K562 (cell line): ENCODE measurements around the gene MBL2. TPM values are rescaled to one million over a fixed set of nuclear protein-coding genes. Genes with fewer than 3 reads are reported as not detected.

Experiments used
- ATAC-seq: fragments of 200-7000 bp; cut with Tn5 transposase; 3 replicates; pipeline ENCODE4 v1.9.1; 2020; ENCODE audit warnings: moderate library complexity
- BruUV-seq: library from RNA; stranded (reverse); fragments of 400-500 nt; replicated peaks from 2 replicates; lab custom pipeline; 2021; lab: Mats Ljungman, UMichigan
- CTCF ChIA-PET: fragments of 300-600 bp; formaldehyde crosslinking; extraction: SDS; loops from one replicate; lab custom pipeline; 2021; ENCODE audit warnings: low intra/inter-chr PET ratio; lab: Yijun Ruan, JAX
- POLR2A ChIA-PET: fragments of 300-600, 350-650 bp; sonication (Branson Sonifier 250); formaldehyde crosslinking; extraction: SDS; loops from one replicate; lab custom pipeline; 2021; ENCODE audit warnings: antibody characterized with exemption, inconsistent platforms; lab: Yijun Ruan, JAX
- DNase-seq, 4 experiments: peaks; one replicate each; pipeline versions ENCODE4 v3.0.0 to v3.0.0-alpha.2; 2011 to 2018; ENCODE audit warnings: low spot score in 3 of 4, mixed read lengths in 3 of 4; ENCODE audit errors: extremely low read depth in 1 of 4
- FAIRE-seq: peaks from 2 replicates; lab custom pipeline; 2011; peaks lifted over from hg19 to GRCh38; lab: Jason Lieb, UNC
- H2AFZ ChIP-seq: 2 replicates; pipeline ENCODE4 v1.6.0; 2011; ENCODE audit warnings: low read depth, low read length, control low read depth, inconsistent platforms
- H3K27ac ChIP-seq: fragments of 200-600 bp; 3 replicates; pipeline ENCODE4 v1.8.0; 2011; ENCODE audit warnings: low read depth, mild to moderate bottlenecking, control low read depth, inconsistent platforms, low read length, moderate library complexity, mixed read lengths; ENCODE audit errors: extremely low read depth
- H3K27me3 ChIP-seq, 2 experiments: fragments of 300-600 bp in 1 of 2; 2 replicates in 1 of 2; 3 replicates in 1 of 2; pipeline versions ENCODE4 v1.6.0 to v1.8.0; 2011; ENCODE audit warnings: inconsistent platforms in 2 of 2, low read length in 2 of 2, mild to moderate bottlenecking in 1 of 2, mixed read lengths in 1 of 2, moderate library complexity in 1 of 2; ENCODE audit not compliant: control insufficient read depth in 2 of 2, insufficient read depth in 2 of 2
- H3K36me3 ChIP-seq: fragments of 300-600 bp; 3 replicates; pipeline ENCODE4 v1.8.0; 2011; ENCODE audit warnings: mild to moderate bottlenecking, low read length, inconsistent platforms; ENCODE audit not compliant: control insufficient read depth, insufficient read depth
- H3K4me1 ChIP-seq, 2 experiments: fragments of 200-600 bp in 1 of 2; replicated peaks in 1 of 2; 2 replicates in 1 of 2; 3 replicates in 1 of 2; pipeline versions ENCODE4 v1.5.1 to v1.8.0; 2011; ENCODE audit warnings: inconsistent platforms in 2 of 2, low read length in 2 of 2, mild to moderate bottlenecking in 1 of 2, mixed read lengths in 1 of 2, moderate library complexity in 1 of 2; ENCODE audit not compliant: control insufficient read depth in 2 of 2, insufficient read depth in 2 of 2
- H3K4me2 ChIP-seq: 2 replicates; pipeline ENCODE4 v1.6.1; 2011; ENCODE audit warnings: low read length, control low read depth, inconsistent platforms, mixed read lengths; ENCODE audit not compliant: insufficient read depth
- H3K4me3 ChIP-seq: fragments of 200-600 bp; sonication (generic), shearing (Covaris generic); 2 replicates; pipeline ENCODE4 v1.5.1; 2016; ENCODE audit warnings: control low read depth, inconsistent platforms
- H3K79me2 ChIP-seq: fragments of 200-600 bp; 3 replicates; pipeline ENCODE4 v1.8.0; 2011; ENCODE audit warnings: low read length, inconsistent platforms; ENCODE audit not compliant: control insufficient read depth, insufficient read depth
- H3K9ac ChIP-seq, 2 experiments: 2 replicates each; pipeline versions ENCODE4 v1.6.0 to v1.6.1; 2011; ENCODE audit warnings: low read depth in 2 of 2, low read length in 2 of 2, control low read depth in 1 of 2, inconsistent platforms in 1 of 2, mild to moderate bottlenecking in 1 of 2, mixed read lengths in 1 of 2; ENCODE audit not compliant: insufficient read depth in 1 of 2
- H3K9me1 ChIP-seq: one replicate; pipeline ENCODE4 v1.6.0; 2011; ENCODE audit warnings: inconsistent platforms, mild to moderate bottlenecking, low read length, moderate library complexity; ENCODE audit not compliant: control insufficient read depth, insufficient read depth
- H3K9me3 ChIP-seq: replicated peaks from 2 replicates; pipeline ENCODE4 v1.5.1; 2011; ENCODE audit warnings: low read depth, low read length, inconsistent platforms; ENCODE audit not compliant: control insufficient read depth, insufficient read depth
- H4K20me1 ChIP-seq: replicated peaks from 2 replicates; pipeline ENCODE4 v1.6.1; 2011; ENCODE audit warnings: low read length, inconsistent platforms, mixed read lengths; ENCODE audit not compliant: control insufficient read depth, insufficient read depth
- CSDE1 ChIP-seq, 2 experiments: fragments of 450-650 bp; IDR thresholded peaks; 2 replicates each; pipeline ENCODE4 v1.6.1; 2016; ENCODE audit warnings: mild to moderate bottlenecking in 1 of 2
- IFI16 ChIP-seq: fragments of 250-450 bp; sonication (Bioruptor Pico); IDR thresholded peaks from 2 replicates; pipeline ENCODE4 v2.1.2; 2022; ENCODE audit warnings: mild to moderate bottlenecking, inconsistent platforms
- JUND ChIP-seq, 2 experiments: IDR thresholded peaks; 2 replicates in 1 of 2; 3 replicates in 1 of 2; pipeline ENCODE4 v1.6.1; 2011; ENCODE audit warnings: borderline replicate concordance in 2 of 2, low read depth in 2 of 2, low read length in 2 of 2, improper control_type of control experiment in 1 of 2, missing biosample characterization in 1 of 2, missing genetic modification characterization in 1 of 2, missing genetic modification reagents in 1 of 2
- PHF21A ChIP-seq: fragments of 450-650 bp; IDR thresholded peaks from 2 replicates; pipeline ENCODE4 v1.6.1; 2017; ENCODE audit warnings: low read depth, borderline replicate concordance
- TAF9B ChIP-seq: fragments of 450-650 bp; IDR thresholded peaks from 2 replicates; pipeline ENCODE4 v1.6.1; 2018; ENCODE audit warnings: mild to moderate bottlenecking; ENCODE audit not compliant: partially characterized antibody
- TBP ChIP-seq: optimal IDR thresholded peaks from 2 replicates; pipeline ENCODE3; 2011; ENCODE audit warnings: low read depth, low read length, improper control_type of control experiment
- VEZF1 ChIP-seq: fragments of 200-800 bp; sonication (Bioruptor generic); IDR thresholded peaks from 2 replicates; pipeline ENCODE4 v1.6.1; 2017; ENCODE audit warnings: missing genetic modification characterization, missing compliant biosample characterization
- ZBTB5 ChIP-seq: fragments of 450-650 bp; IDR thresholded peaks from 2 replicates; pipeline ENCODE4 v1.6.1; 2017; ENCODE audit warnings: antibody characterized with exemption
- WGBS: fragments of 100-300 bp; shearing (Covaris generic); methylation state at CpG from one replicate; pipeline ENCODE4 v1.1.6; 2016; ENCODE audit warnings: low coverage, mixed read lengths; ENCODE audit not compliant: insufficient coverage; ENCODE audit errors: missing lambda C conversion rate; 5-methylcytosine and 5-hydroxymethylcytosine counted together
- in situ Hi-C: fragments of 300-500 bp; cut with MboI; formaldehyde crosslinking; loops from 4 replicates; pipeline ENCODE4 v1.15.0; 2018; ENCODE audit warnings: inconsistent platforms, mixed read lengths
- intact Hi-C: fragments of 100-400 bp; cut with micrococcal nuclease; formaldehyde crosslinking; loops from 2 replicates; pipeline ENCODE4 v1.14.2; 2022
- polyA plus RNA-seq, 8 experiments: library from polyadenylated mRNA; depleted of rRNA in 4 of 8; stranded (reverse) in 5 of 8; unstranded in 3 of 8; fragments of >200 nt; fragmentation: Nextera tagmentation in 2 of 8; fragmentation: Illumina TruSeq in 1 of 8; extraction: Ambion mirVana in 2 of 8; extraction: Trizol in 1 of 8; gene quantifications; 2 replicates each; pipeline versions ENCODE4 v1.2.1 to v1.2.3, GENCODE V29; 2011 to 2014; ENCODE audit warnings: inconsistent platforms in 1 of 8, missing spikeins in 1 of 8
- total RNA-seq, 7 experiments: library from RNA; depleted of rRNA in 6 of 7; stranded (reverse); fragments of >200 nt in 6 of 7; fragmentation: Illumina TruSeq in 2 of 7; extraction: Trizol in 2 of 7; gene quantifications; 2 replicates each; pipeline versions ENCODE4 v1.2.1 to v1.2.3, GENCODE V29; 2011 to 2021; ENCODE audit warnings: low replicate concordance in 1 of 7
- TF ChIP-seq, protein P1 (sequence below), 3 experiments: IDR thresholded peaks in 2 of 3; conservative IDR thresholded peaks in 1 of 3; 2 replicates each; pipeline ENCODE4 v1.5.1; 2011 to 2012; ENCODE audit warnings: low read length in 3 of 3, mild to moderate bottlenecking in 3 of 3, control low read depth in 2 of 3, improper control_type of control experiment in 1 of 3, inconsistent platforms in 1 of 3, low read depth in 1 of 3, mixed read lengths in 1 of 3, moderate library complexity in 1 of 3; ENCODE audit not compliant: insufficient read depth in 2 of 3

Gene MBL2
- total and polyA plus RNA-seq, 9 of the 15 experiments (the other 6 are each of a cell fraction or from before 2014, with no cell fraction given): not detected

GRCh38 chr10:52820309-52820708 lies 47.7 kb upstream of the MBL2 start:
- H3K9me1 ChIP-seq: no peaks in the 10 kb centered on the region
- no peak overlapping the region for H3K4me3 ChIP-seq
- H3K9ac ChIP-seq: no peak overlapping the region
- no peak for DNase-seq
- WGBS: 0% methylated on average over 1 of the region's 1 CpG
- H3K36me3 ChIP-seq: no peaks in the 10 kb centered on the region
- no peak for FAIRE-seq
- POLR2A ChIA-PET: no interaction called here
- in situ Hi-C loops (no loop called here), intact Hi-C loops (no loop called here)
- H3K9me3 ChIP-seq: no peaks in the 10 kb centered on the region
- H3K79me2 ChIP-seq: no peaks in the 10 kb centered on the region
- H3K27me3 ChIP-seq: no peaks in the 10 kb centered on the region
- BruUV-seq: no TSS peak
- no peaks in the 10 kb centered on the region for H4K20me1 ChIP-seq
- no peak overlapping the region for H2AFZ ChIP-seq
- ATAC-seq: no peak
- no peaks in the 10 kb centered on the region for H3K4me1 ChIP-seq
- H3K4me2 ChIP-seq: no peak overlapping the region
- no peak overlapping the region for H3K27ac ChIP-seq
- no peak for TF ChIP-seq CSDE1 (IDR thresholded peaks at IDR 0.05)
- TF ChIP-seq VEZF1 (CRISPR knock-in tag): no peak
- CTCF ChIA-PET: no interaction called here

DNA sequence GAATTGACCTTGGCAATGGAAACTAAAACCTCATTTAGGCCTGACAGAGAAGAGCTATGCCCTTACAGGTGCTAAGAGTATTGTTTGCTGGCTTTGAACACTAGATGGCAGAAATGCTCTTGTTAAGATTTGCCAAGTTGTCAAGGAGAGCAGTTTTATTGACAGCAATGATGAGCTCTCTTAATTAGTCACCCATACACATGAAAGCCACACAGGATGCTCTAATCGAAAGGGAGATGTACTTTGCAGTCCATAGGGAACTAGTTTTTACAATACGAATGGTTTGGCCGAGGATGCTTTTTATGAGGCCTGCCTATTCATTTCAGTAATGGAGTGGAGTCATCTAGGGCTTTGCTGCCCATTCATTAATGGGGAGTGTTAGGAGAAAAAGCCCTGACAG lies 45.4 kb upstream of the MBL2 start:
- WGBS: 2% methylated on average over 3 of the region's 3 CpGs
- in situ Hi-C loops: no loop called here
- no peak for ATAC-seq
- no peak overlapping the region for H3K4me2 ChIP-seq
- no TSS peak for BruUV-seq
- H3K36me3 ChIP-seq: no peaks in the 10 kb centered on the region
- intact Hi-C loops: no loop called here
- no peaks in the 10 kb centered on the region for H3K9me1 ChIP-seq
- H3K9me3 ChIP-seq: no peaks in the 10 kb centered on the region
- H3K79me2 ChIP-seq: no peaks in the 10 kb centered on the region
- DNase-seq: peak in 1 of 4 experiments; percentile 18
- H3K4me3 ChIP-seq: no peak overlapping the region
- H2AFZ ChIP-seq: no peak overlapping the region
- no peaks in the 10 kb centered on the region for H4K20me1 ChIP-seq
- no peak overlapping the region for H3K9ac ChIP-seq
- no peaks in the 10 kb centered on the region for H3K27me3 ChIP-seq
- no peak for FAIRE-seq
- no peak overlapping the region for H3K27ac ChIP-seq
- no peaks in the 10 kb centered on the region for H3K4me1 ChIP-seq
- CTCF ChIA-PET: no interaction called here
- POLR2A ChIA-PET: interaction anchor here (0.7 kb wide), 1 partner anchor 27 kb away, joined by 3 read pairs; no protein-coding TSS in a partner anchor
- TF ChIP-seq TAF9B (no peak), IFI16 (CRISPR knock-in tag) (no peak), ZBTB5 (no peak), TBP (no peak), PHF21A (no peak), JUND (IDR thresholded peaks at IDR 0.05; ENCODE audit: borderline replicate concordance, low read depth, low read length) (no peak), JUND (tag; IDR thresholded peaks at IDR 0.05; ENCODE audit: borderline replicate concordance, low read depth, low read length) (no peak)
- TF ChIP-seq, protein P1, sequence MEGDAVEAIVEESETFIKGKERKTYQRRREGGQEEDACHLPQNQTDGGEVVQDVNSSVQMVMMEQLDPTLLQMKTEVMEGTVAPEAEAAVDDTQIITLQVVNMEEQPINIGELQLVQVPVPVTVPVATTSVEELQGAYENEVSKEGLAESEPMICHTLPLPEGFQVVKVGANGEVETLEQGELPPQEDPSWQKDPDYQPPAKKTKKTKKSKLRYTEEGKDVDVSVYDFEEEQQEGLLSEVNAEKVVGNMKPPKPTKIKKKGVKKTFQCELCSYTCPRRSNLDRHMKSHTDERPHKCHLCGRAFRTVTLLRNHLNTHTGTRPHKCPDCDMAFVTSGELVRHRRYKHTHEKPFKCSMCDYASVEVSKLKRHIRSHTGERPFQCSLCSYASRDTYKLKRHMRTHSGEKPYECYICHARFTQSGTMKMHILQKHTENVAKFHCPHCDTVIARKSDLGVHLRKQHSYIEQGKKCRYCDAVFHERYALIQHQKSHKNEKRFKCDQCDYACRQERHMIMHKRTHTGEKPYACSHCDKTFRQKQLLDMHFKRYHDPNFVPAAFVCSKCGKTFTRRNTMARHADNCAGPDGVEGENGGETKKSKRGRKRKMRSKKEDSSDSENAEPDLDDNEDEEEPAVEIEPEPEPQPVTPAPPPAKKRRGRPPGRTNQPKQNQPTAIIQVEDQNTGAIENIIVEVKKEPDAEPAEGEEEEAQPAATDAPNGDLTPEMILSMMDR (IDR thresholded peaks at IDR 0.05 in 2 of 3, conservative IDR thresholded peaks at IDR 0.05 in 1 of 3; ENCODE audit: insufficient read depth in 2 of 3, low read depth in 1 of 3, low read length in 3 of 3): 0 out of 6 replicates have a peak, but pooled peaks of 2 of the 3 experiments have one; percentile 12 to 25
